CD4-positive, alpha-beta T cell treated with Interleukin-17A for 1 hour (primary cell): Measurements from ENCODE around the gene SND1.

Source experiments
- DNase-seq: peaks from one replicate; pipeline ENCODE4 v3.0.0-alpha.2; 2020

The SND1 gene

GRCh38 chr7:127912901-127913300 lies 260.9 kb downstream of the SND1 start:
- no peak for DNase-seq

DNA sequence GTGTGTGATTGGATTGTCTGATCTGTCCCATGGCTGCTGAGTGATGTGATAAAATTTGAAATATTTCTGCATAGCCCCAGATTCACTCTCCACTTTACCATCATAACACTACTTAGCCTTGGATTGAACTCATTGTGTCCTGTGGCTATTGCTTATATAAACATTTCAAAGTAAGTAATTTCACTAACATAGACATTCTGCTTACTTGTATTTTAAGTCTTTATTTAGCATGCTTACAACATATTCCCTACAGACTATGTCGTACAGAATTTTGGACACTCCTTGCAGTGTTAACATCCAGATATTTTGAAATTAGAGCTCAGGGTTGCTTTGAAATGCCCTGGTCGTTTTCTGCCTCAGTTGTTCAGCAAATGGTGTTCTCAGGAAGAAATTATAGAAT lies 261.7 kb downstream of the SND1 start:
- no peak for DNase-seq

DNA sequence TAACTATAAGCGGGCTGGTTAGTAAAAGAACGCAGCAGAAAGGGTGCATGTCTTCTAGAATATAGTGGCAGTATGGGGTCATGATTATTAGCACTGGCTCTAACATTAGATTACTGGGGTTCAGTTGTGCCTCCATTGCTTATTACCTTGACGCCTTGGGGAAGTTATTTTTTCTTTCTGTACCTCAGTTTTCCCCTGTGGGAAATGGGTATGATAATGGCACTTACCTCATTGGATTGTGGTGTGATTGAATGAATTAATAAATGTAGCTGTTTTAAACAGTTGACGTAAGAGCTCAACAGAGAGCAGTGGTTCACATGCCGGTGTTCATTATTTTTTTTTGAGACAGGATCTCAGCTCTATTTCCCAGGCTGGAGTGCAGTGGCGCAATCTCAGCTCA lies 262.7 kb downstream of the SND1 start:
- DNase-seq = no peak

DNA sequence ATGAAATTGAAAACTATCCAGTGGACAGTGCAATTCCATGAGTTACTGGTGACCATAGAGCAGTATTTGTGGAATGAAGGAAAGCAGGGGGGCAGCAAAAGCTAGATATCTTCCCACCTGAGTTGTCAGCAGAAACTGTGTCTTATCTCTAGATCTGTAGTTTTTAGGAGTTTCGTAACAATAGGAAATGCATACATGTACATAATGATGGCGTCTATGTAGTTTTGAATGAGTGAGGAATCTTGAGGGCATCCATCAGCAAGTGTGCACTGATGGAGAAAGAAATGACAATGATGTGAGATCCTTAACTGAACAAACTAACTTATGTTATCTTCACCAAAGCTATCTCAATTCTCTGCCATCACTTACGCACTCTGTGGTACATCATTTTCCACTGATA lies 264.7 kb downstream of the SND1 start:
- DNase-seq = no peak

DNA sequence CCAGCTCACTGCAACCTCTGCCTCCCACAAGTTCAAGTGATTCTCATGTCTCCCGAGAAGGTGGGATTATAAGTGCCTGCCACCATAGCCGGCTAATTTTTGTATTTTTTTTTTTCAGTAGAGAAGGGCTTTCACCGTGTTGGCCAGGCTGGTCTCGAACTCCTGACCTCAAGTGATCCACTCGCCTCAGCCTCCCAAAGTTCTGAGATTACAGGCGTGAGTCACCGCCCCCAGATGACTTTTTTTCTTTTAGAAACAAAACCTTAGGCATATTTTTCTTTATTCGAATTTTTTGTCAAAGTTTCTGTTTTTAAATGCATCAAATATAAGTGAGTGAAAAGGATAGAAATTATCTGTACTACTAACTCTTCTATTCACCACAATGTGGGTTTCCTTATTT lies 266.1 kb downstream of the SND1 start:
- DNase-seq = no peak

DNA sequence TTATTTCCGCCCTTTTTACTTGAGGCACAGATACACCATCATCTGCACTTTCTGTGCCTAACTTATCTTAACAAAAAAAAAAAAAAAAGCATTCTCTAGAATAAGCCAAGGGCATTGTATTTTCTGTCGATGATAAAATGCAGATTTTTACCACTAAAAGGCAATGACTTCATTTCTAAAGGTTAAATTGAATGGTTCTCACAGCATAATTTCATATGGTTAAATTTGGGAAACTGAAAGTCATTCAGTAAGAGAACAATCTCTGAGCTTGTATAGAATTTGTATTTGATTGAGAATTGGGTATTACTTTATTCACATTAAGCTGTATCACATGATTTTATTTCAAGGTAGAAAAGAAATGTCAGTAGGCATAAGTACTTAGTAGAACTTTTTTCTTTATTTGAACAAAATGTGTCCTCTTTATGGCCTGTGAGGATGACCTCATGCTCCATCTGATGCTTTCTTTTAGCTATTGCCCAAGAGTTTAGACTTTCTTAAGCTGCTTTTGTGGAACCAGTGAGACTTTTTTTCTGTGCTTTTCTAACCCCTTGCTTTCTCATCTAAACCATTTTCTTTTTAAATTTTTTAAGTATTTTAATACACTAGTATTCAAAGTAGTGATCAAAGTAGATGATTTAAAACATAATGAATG lies 268.9 kb downstream of the SND1 start:
- no peak for DNase-seq

DNA sequence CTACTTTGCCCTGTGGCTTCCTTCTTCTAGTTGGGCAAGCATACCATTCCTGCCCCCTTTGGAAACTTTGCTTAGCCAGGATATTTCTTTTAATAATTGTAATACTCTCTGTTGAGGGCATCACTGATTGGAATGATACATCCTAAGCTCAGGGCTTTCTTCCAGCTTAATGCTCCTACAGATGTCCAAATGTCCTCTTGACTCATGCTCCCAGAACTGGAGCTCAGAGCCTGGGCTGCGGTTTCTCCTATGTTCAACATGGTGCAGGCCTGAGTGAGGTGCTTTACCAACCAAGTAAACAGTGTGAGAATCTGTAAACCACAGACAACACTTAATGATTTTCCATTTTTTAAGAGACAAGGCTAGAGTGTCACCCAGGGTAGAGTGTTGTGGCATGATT lies 270.7 kb downstream of the SND1 start:
- no peak for DNase-seq

DNA sequence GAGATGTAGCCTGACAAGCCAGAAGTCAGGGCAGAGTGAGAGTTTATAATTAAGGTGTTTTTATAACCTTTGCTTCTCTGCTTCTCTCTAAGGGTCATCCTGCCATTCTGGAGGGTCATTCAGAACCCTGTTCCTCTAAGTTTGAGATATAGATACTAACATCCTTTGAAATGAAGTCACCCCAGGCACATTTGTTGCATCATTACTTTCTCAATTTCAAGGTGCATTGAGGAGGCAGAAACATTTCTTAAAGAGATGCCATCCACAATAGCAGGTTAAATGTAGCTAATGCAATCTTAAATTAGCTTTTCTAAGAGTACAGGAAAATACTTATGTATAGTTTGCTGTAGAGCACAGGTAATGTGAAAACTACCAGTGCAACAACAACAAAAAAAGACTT lies 272.9 kb downstream of the SND1 start:
- DNase-seq = no peak

DNA sequence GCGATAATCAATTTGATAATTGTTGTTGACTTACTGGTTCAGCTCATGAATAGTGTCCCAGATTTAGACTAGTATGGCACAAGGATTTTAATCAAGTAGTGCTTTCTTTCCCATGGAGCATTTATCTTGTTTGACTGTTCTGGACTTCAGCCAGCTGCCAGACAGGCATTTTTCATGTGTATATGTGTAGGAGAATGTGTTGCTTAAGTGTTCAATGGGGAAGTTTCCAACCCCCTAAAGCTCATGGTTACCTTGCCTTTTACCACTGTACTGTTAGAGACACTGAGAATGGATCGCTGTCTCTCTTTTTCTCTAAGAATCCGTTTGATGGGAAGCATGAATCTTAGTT lies 275.3 kb downstream of the SND1 start:
- DNase-seq = no peak

DNA sequence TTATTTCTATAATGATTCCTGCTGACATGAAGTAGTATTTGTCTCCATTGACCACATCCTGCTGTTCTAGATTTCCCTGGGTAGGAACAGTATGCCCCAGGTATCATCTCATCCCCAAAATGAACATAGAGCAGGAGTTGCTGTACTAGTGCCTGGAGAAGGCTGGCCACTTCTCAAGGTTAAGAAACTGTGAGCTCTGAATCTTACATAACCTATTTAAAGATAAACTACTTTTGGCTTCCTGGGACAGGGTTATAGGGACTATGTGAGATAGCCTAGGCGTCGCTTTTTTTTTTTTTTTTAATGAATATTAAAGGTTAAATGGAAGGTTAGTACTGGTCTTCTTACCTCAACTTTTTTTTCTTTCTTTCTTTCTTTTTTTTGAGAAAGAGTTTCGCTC lies 276.2 kb downstream of the SND1 start:
- DNase-seq = no peak

DNA sequence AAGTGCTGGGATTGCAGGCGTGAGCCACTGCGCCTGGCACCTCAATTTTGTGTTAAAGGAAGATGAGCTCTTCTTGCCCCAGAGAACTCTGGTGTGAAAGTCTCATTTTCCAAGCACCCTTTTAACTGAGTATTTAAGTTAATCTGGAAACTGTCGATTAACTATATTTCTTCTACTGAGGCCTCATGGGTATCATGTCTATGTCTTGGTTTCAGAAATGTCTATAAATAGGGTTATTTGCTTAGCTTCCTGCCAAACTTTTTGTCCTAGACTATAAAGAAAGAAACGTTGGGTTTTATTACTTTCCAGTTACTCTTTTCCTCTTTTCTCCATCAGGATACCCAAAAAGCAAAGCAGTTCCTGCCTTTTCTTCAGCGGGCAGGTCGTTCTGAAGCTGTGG lies 276.9 kb downstream of the SND1 start:
- no peak for DNase-seq

DNA sequence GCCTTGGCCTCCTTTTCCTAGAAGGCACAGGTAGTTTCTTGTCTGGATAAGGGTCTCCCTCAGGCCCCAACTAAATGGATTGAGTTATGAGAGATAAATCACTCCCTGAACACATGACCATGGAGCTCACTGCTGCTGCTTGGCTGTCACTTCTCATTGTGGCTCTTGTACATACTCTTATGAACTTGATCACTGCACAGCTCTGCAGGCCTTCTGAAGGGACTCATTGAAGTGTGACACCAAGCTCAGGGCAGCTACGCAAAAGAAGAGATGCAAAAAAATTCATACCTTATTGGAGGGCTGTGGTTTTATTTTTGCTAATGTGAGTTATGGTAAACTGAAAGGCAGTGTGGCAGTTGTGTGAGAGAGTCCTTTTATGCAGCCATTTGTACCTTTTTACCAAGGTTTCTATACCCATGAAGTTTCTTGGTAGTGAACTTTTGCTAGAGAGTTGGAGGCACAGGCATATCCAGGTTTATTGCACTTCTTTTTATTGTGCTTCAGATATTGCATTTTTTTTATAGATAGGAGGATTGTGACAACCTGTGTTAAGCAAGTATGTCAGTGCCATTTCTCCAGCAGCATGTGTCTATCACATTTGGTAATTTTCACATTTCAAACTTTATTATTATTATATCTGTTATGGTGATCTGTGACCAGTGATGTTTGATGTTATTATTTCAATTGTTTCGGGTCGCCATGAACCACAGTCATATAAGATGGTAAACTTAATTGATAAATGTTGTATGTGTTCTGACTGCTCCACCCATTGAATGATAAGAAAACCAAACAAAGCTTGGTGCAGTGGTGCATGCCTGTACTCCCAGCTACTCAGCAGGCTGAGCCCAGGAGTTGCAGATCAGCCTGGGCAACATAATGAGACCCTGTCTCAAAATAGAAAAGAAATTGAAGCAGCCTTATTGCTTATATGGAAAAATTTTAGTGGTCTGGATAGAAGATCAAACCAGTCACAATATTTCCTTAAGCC lies 278.6 kb downstream of the SND1 start:
- DNase-seq = no peak

DNA sequence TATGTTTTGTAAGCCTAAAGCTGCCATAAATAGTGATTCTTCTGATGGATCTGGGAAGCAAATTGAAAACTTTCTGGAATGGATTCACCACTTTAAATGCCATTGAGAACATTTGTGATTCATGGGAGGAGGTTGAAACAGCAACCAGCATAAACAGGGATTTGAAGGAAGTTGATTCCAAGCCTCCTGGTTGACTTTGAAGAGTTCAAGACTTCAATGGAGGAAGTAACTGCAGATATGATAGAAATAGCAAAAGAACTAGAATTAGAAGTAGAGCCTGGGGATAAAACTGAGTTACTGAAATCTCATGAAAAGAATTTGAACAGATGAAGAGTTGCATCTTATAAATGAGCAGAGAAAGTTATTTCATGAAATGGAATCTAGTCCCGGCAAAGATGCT lies 280.1 kb downstream of the SND1 start:
- no peak for DNase-seq

- no peak for DNase-seq
Observed at GRCh38 chr7:127932496-127932895, 280.5 kb downstream of the SND1 start.

GRCh38 chr7:127933146-127933545 lies 281.2 kb downstream of the SND1 start:
- DNase-seq = no peak

DNA sequence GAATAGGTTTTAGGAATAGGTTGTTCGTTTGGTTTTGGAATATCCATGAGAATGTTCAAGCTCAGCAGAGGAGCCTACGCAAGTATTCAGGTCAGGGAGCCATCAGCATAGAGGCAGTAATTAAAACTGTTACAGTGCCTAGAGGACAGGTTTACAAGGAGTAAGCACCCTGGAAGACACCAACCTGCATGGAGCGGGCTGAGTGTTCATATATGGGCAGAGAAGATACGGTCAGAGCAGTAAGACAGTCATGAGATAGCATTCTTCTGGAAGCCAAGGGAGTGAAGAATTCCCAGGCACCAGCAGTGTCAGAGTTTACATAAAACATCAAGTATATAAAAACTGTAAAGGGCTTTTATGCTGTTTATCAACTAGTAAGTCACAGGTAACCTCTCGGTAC lies 282.7 kb downstream of the SND1 start:
- no peak for DNase-seq

DNA sequence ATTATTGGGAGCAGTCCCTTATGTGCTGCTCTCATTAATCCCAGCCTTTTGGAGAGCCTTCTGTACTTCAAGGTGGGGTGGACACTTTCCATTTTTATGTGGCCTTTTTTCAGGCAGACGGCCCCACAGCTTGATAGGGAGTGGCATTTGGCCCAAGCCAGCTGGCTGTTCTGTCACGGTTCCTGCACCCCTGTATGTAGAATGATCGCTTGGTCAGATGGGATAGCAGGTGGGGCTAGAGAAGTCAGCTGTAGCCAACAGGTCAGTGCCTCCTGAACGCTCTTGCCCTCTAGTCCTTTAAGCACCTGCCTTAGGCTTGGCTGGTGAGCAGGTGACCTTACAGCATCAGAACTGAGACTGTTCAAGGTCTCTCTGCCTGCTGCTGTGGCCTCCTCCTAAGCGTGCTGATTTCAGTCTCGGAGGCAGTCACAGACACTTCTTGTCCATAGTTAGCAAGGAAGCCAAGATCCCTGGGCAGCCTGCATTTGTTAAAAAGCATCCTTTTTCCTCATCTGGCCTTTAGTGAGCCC lies 283.9 kb downstream of the SND1 start:
- no peak for DNase-seq

- no peak for DNase-seq
Observed at GRCh38 chr7:127937066-127937680, 285.2 kb downstream of the SND1 start.

- no peak for DNase-seq
Observed at GRCh38 chr7:127938588-127938987, 286.6 kb downstream of the SND1 start.

DNA sequence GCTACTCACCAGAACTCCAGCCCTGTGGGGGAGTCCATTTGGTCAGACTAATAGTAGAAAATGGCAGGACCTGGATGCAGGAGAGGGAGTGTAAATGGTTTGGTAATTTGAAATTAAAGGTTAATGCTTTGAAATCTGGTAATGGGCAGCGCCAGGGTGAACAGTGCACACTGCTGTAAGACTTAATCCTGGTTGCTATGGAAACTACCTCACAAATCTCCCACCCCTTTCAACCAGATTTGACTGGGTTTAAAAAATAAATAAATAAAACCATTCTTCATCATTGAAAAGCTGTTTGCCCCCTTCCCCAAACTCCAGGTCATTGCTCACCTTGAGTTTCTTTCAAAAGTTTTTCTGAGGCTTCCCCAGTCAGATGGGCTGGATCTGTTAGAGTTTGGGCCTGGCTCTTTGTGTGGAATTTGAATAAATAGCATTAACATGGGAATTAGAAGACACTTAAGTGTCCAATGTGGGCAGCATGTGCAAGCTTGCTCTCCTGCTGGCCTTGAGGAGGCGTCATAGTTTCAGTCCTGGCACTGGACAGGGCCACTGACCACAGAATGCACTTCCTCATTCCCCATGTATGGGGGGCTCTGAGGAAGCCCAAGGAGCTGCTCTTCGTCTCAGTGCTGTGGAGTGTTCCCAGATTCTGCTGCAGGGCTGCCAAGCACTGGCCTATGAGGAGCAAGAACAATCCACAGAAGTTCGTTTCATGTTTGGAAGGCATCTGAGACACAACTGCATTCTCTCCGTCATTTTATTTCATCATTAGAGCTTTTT lies 288.6 kb downstream of the SND1 start:
- DNase-seq = no peak

- DNase-seq = no peak
Observed at GRCh38 chr7:127941476-127942210, 289.6 kb downstream of the SND1 start.
